ENCODE results near the gene RBFOX1.

GRCh38 chr16:7640334-7640733 lies 307.7 kb downstream of the RBFOX1 start:
- TF ChIP-seq CTCF (IDR thresholded peaks at IDR 0.05), result no peak
- no peak for TF ChIP-seq EP300 (IDR thresholded peaks at IDR 0.05)
- no peak for TF ChIP-seq POLR2AphosphoS5 (IDR thresholded peaks at IDR 0.05)
- no peak for TF ChIP-seq POLR2A (IDR thresholded peaks at IDR 0.05; ENCODE audit: low read depth)
